Tibial artery (tissue), 4 donors: ENCODE data around the gene ADSL.

Source experiments
- DNase-seq, 2 donors: peaks; one replicate each; pipeline ENCODE4 v3.0.0-alpha.2; 2019
- H3K27ac ChIP-seq, 2 donors: fragments of 200-600 bp; sonication (generic) in 1 of 2; 1 replicate in 1 of 2; 2 replicates in 1 of 2; pipeline ENCODE4 v1.5.1; 2018 to 2019; ENCODE audit warnings: mild to moderate bottlenecking in 1 of 2
- H3K27me3 ChIP-seq, 2 donors: fragments of 200-600 bp; sonication (generic) in 1 of 2; one replicate each; pipeline versions ENCODE4 v1.5.1 to v1.6.0; 2016 to 2019
- H3K36me3 ChIP-seq, 3 donors: fragments of 200-600 bp; sonication (generic) in 2 of 3; one replicate each; pipeline ENCODE4 v1.5.1; 2016 to 2019; ENCODE audit warnings: mild to moderate bottlenecking in 2 of 3
- H3K4me1 ChIP-seq, 4 donors: fragments of 200-600 bp; sonication (generic) in 2 of 4; 1 replicate in 3 of 4; 2 replicates in 1 of 4; pipeline ENCODE4 v1.5.1; 2016 to 2019
- H3K4me3 ChIP-seq, 2 donors: fragments of 200-600 bp; sonication (generic) in 1 of 2; 1 replicate in 1 of 2; 2 replicates in 1 of 2; pipeline ENCODE4 v1.5.1; 2018 to 2019; ENCODE audit warnings: mild to moderate bottlenecking in 2 of 2
- H3K9me3 ChIP-seq, 3 donors: fragments of 200-600 bp; sonication (generic) in 1 of 3; one replicate each; pipeline ENCODE4 v1.5.1; 2016 to 2019
- CTCF ChIP-seq, 2 experiments: fragments of 200-600 bp in 1 of 2; fragments of 450-650 bp in 1 of 2; IDR thresholded peaks; one replicate each; pipeline ENCODE4 v1.5.1; 2017 to 2019; ENCODE audit warnings: antibody characterized with exemption in 2 of 2, mild to moderate bottlenecking in 1 of 2, moderate library complexity in 1 of 2
- intact Hi-C: fragments of 100-400 bp; cut with DNase I; formaldehyde crosslinking; loops from one replicate; pipeline ENCODE4 v1.15.0; 2023; ENCODE audit warnings: low total_unique reads

The ADSL gene

GRCh38 chr22:40346185-40347118 is at the start of gene ADSL:
Gene ADSL, plus strand, starts transcription at chr22:40346500. Its CDS starts 59 bp downstream, at chr22:40346559.
- Histone ChIP-seq H3K4me3 (peak within 1 kb of the TSS; percentile 70 to 71), H3K27me3 (no peaks in the 10 kb centered on the region), H3K4me1 (peaks cover 0 to 23% (median 19%) of the 10 kb centered on the region in 4 donors), H3K9me3 (no peaks in the 10 kb centered on the region), H3K36me3 (peaks cover 14 to 28% (median 19%) of the 10 kb centered on the region in 3 donors), H3K27ac (peak within 1 kb of the TSS; percentile 82 to 87)
- peak; percentile 19 to 20 for TF ChIP-seq CTCF (IDR thresholded peaks at IDR 0.05)
- intact Hi-C loops = loop anchor here (5.0 to 10.0 kb wide), 2 partner anchors 309 to 812 kb away; partner anchors contain the start of gene RPS19BP1
- peak; percentile 85 to 93 for DNase-seq

GRCh38 chr22:40300316-40300715 is 46.0 kb upstream of the ADSL start:
- Histone ChIP-seq H3K27me3 (no peaks in the 10 kb centered on the region), H3K4me1 (peaks cover 0 to 8% (median 7%) of the 10 kb centered on the region in 4 donors), H3K9me3 (no peaks in the 10 kb centered on the region), H3K27ac (no peak overlapping the region), H3K36me3 (peaks cover 30 to 62% (median 39%) of the 10 kb centered on the region in 3 donors), H3K4me3 (no peak overlapping the region)
- DNase-seq = no peak
- intact Hi-C loops = no loop called here
- TF ChIP-seq CTCF (IDR thresholded peaks at IDR 0.05) = no peak

GRCh38 chr22:40300884-40301672 is 45.2 kb upstream of the ADSL start:
- intact Hi-C loops = no loop called here
- Histone ChIP-seq H3K27ac (no peak overlapping the region), H3K4me1 (peaks cover 0 to 8% (median 7%) of the 10 kb centered on the region in 4 donors), H3K4me3 (no peak overlapping the region), H3K27me3 (no peaks in the 10 kb centered on the region), H3K9me3 (no peaks in the 10 kb centered on the region), H3K36me3 (peaks cover 33 to 62% (median 41%) of the 10 kb centered on the region in 3 donors)
- DNase-seq = no peak
- TF ChIP-seq CTCF (IDR thresholded peaks at IDR 0.05) = no peak

GRCh38 chr22:40302149-40302548 is 44.2 kb upstream of the ADSL start:
- intact Hi-C loops = no loop called here
- no peak for DNase-seq
- no peak for TF ChIP-seq CTCF (IDR thresholded peaks at IDR 0.05)
- no peaks in the 10 kb centered on the region for H3K9me3 ChIP-seq
- H3K27ac ChIP-seq = no peak overlapping the region
- peaks cover 0 to 8% (median 7%) of the 10 kb centered on the region in 4 donors for H3K4me1 ChIP-seq
- H3K4me3 ChIP-seq = no peak overlapping the region
- no peaks in the 10 kb centered on the region for H3K27me3 ChIP-seq
- peaks cover 38 to 55% (median 39%) of the 10 kb centered on the region in 3 donors for H3K36me3 ChIP-seq

- Histone ChIP-seq H3K9me3 (no peaks in the 10 kb centered on the region), H3K36me3 (peaks cover 40 to 76% (median 59%) of the 10 kb centered on the region in 3 donors), H3K4me1 (peaks cover 0 to 12% (median 8%) of the 10 kb centered on the region in 4 donors), H3K27ac (no peak overlapping the region), H3K27me3 (no peaks in the 10 kb centered on the region), H3K4me3 (no peak overlapping the region)
- intact Hi-C loops = no loop called here
- no peak for TF ChIP-seq CTCF (IDR thresholded peaks at IDR 0.05)
- DNase-seq = no peak
Observed at GRCh38 chr22:40305625-40306024, 40.7 kb upstream of the ADSL start.
